HCT116 (cell line): ENCODE measurements around the gene ARL5B. TPM values are rescaled to one million over a fixed set of nuclear protein-coding genes. Genes with fewer than 3 reads are reported as not detected.

Experiments used
- ATAC-seq: fragments of 200-7000 bp; cut with Tn5 transposase; 2 replicates; pipeline ENCODE4 v1.9.1; 2020; ENCODE audit warnings: mild to moderate bottlenecking, moderate library complexity
- BruUV-seq: library from RNA; stranded (reverse); fragments of 400-500 nt; replicated peaks from 2 replicates; lab custom pipeline; 2021; lab: Mats Ljungman, UMichigan
- CTCF ChIA-PET: fragments of 300-600 bp; sonication (Branson Sonifier 250); formaldehyde crosslinking; loops from one replicate; lab custom pipeline; 2021; ENCODE audit warnings: antibody characterized with exemption; lab: Charles Lee
- POLR2A ChIA-PET: fragments of 300-600, 350-600 bp; sonication (Branson Sonifier 250); formaldehyde crosslinking; loops from one replicate; lab custom pipeline; 2021; ENCODE audit warnings: antibody characterized with exemption; lab: Charles Lee
- RAD21 ChIA-PET, 2 experiments: fragments of 300-600 bp; sonication (Branson Sonifier 250); formaldehyde crosslinking; loops; one replicate each; lab custom pipeline; 2023; ENCODE audit warnings: low total read pairs in 2 of 2; ENCODE audit not compliant: uncharacterized antibody in 2 of 2, unreplicated experiment in 2 of 2, low non-redundant PET in 1 of 2; lab: Charles Lee
- DNase-seq: peaks from one replicate; pipeline ENCODE4 v3.0.0-alpha.2; 2010; ENCODE audit warnings: low read depth, low spot score
- H2AFZ ChIP-seq: fragments of 200-600 bp; shearing (Covaris generic), sonication (generic); 2 replicates; pipeline ENCODE4 v1.6.1; 2017; ENCODE audit warnings: low read depth, mixed run types, mixed read lengths, antibody characterized with exemption, low read length; ENCODE audit not compliant: poor library complexity, severe bottlenecking
- H3K27ac ChIP-seq: 2 replicates; pipeline ENCODE4 v1.5.1; 2012; ENCODE audit warnings: low read depth, low read length
- H3K27me3 ChIP-seq: fragments of 200-600 bp; sonication (generic); 2 replicates; pipeline ENCODE4 v1.6.1; 2016; ENCODE audit warnings: mixed run types, low read length, mixed read lengths; ENCODE audit not compliant: insufficient read depth
- H3K36me3 ChIP-seq, 2 experiments: fragments of 200-500 bp in 1 of 2; fragments of 200-600 bp in 1 of 2; sonication (Bioruptor generic) in 1 of 2; sonication (generic) in 1 of 2; 2 replicates each; pipeline versions ENCODE4 v1.5.1 to v1.6.1; 2014 to 2016; ENCODE audit warnings: low read length in 2 of 2, inconsistent platforms in 1 of 2, mixed read lengths in 1 of 2, mixed run types in 1 of 2; ENCODE audit not compliant: insufficient read depth in 2 of 2, control insufficient read depth in 1 of 2
- H3K4me1 ChIP-seq, 2 experiments: fragments of 200-600 bp in 1 of 2; sonication (generic) in 1 of 2; 2 replicates each; pipeline versions ENCODE4 v1.5.1 to v1.6.1; 2012 to 2017; ENCODE audit warnings: low read length in 2 of 2, inconsistent platforms in 1 of 2, mild to moderate bottlenecking in 1 of 2, mixed read lengths in 1 of 2, mixed run types in 1 of 2, moderate library complexity in 1 of 2; ENCODE audit not compliant: insufficient read depth in 2 of 2, control insufficient read depth in 1 of 2
- H3K4me2 ChIP-seq: fragments of 200-600 bp; sonication (generic); 2 replicates; pipeline ENCODE4 v1.6.1; 2017; ENCODE audit warnings: mixed run types, low read length, mixed read lengths
- H3K4me3 ChIP-seq, 2 experiments: fragments of 200-600 bp in 1 of 2; sonication (generic) in 1 of 2; replicated peaks in 1 of 2; 2 replicates each; pipeline ENCODE4 v1.5.1; 2011 to 2016; ENCODE audit warnings: low read length in 2 of 2, control low read depth in 1 of 2, low read depth in 1 of 2, mild to moderate bottlenecking in 1 of 2, mixed read lengths in 1 of 2, mixed run types in 1 of 2
- H3K79me2 ChIP-seq: fragments of 200-600 bp; sonication (generic); 2 replicates; pipeline ENCODE4 v1.6.1; 2017; ENCODE audit warnings: mild to moderate bottlenecking, mixed run types, low read length, moderate library complexity, mixed read lengths; ENCODE audit not compliant: insufficient read depth
- H3K9ac ChIP-seq: fragments of 200-600 bp; sonication (generic); 2 replicates; pipeline ENCODE4 v1.6.1; 2016; ENCODE audit warnings: low read length, mixed read lengths
- H3K9me2 ChIP-seq: fragments of 200-600 bp; sonication (generic), shearing (Covaris generic); 2 replicates; pipeline ENCODE4 v1.6.1; 2017; ENCODE audit warnings: mixed run types, mild to moderate bottlenecking, moderate library complexity; ENCODE audit not compliant: insufficient read depth
- H3K9me3 ChIP-seq, 2 experiments: fragments of 200-500 bp in 1 of 2; fragments of 200-600 bp in 1 of 2; sonication (Bioruptor generic) in 1 of 2; sonication (generic) in 1 of 2; 2 replicates each; pipeline ENCODE4 v1.6.1; 2014 to 2017; ENCODE audit warnings: low read length in 2 of 2, mixed read lengths in 2 of 2, inconsistent platforms in 1 of 2, low read depth in 1 of 2, mild to moderate bottlenecking in 1 of 2, mixed run types in 1 of 2, moderate library complexity in 1 of 2; ENCODE audit not compliant: control insufficient read depth in 1 of 2, insufficient read depth in 1 of 2
- H4K20me1 ChIP-seq: fragments of 200-600 bp; sonication (generic), shearing (Covaris generic); 2 replicates; pipeline ENCODE4 v1.6.1; 2017; ENCODE audit warnings: mixed run types, mild to moderate bottlenecking, moderate library complexity; ENCODE audit not compliant: insufficient read depth
- CBX3 ChIP-seq: IDR thresholded peaks from 2 replicates; pipeline ENCODE4 v1.6.1; 2012; ENCODE audit warnings: low read depth
- CEBPB ChIP-seq: IDR thresholded peaks from 2 replicates; pipeline ENCODE4 v1.6.1; 2012; ENCODE audit warnings: low read depth
- EGR1 ChIP-seq: IDR thresholded peaks from 2 replicates; pipeline ENCODE4 v1.6.1; 2012; ENCODE audit warnings: low read depth
- ELF1 ChIP-seq: IDR thresholded peaks from 2 replicates; pipeline ENCODE4 v1.6.1; 2012; ENCODE audit warnings: low read depth, borderline replicate concordance
- EZH2 ChIP-seq: fragments of 200-600 bp; sonication (generic); IDR thresholded peaks from 2 replicates; pipeline ENCODE4 v1.6.1; 2017; ENCODE audit warnings: antibody characterized with exemption, mixed run types
- EZH2phosphoT487 ChIP-seq: fragments of 200-600 bp; IDR thresholded peaks from 2 replicates; pipeline ENCODE4 v1.6.1; 2018; ENCODE audit warnings: antibody characterized with exemption, borderline replicate concordance
- JUND ChIP-seq: IDR thresholded peaks from 2 replicates; pipeline ENCODE4 v1.6.1; 2012
- POLR2AphosphoS5 ChIP-seq: IDR thresholded peaks from 2 replicates; pipeline ENCODE4 v1.6.1; 2011; ENCODE audit warnings: mild to moderate bottlenecking, low read depth, low read length, moderate library complexity
- RAD21 ChIP-seq: IDR thresholded peaks from 2 replicates; pipeline ENCODE4 v1.6.1; 2012; ENCODE audit warnings: low read depth, mild to moderate bottlenecking
- SIN3A ChIP-seq: IDR thresholded peaks from 2 replicates; pipeline ENCODE4 v1.6.1; 2012; ENCODE audit warnings: low read depth
- SRF ChIP-seq: IDR thresholded peaks from 2 replicates; pipeline ENCODE4 v1.6.1; 2012; ENCODE audit warnings: low read depth
- TCF7L2 ChIP-seq: IDR thresholded peaks from 2 replicates; pipeline ENCODE4 v1.7.0; 2011; ENCODE audit warnings: borderline replicate concordance, inconsistent platforms; ENCODE audit not compliant: insufficient read depth, insufficient read length; ENCODE audit errors: extremely low read depth
- ZFX ChIP-seq: fragments of 450-650 bp; IDR thresholded peaks from 2 replicates; pipeline ENCODE4 v1.6.1; 2017
- ZNF274 ChIP-seq: fragments of 200-500 bp; sonication (Bioruptor generic); IDR thresholded peaks from 2 replicates; pipeline ENCODE4 v1.6.1; 2014; ENCODE audit warnings: mild to moderate bottlenecking, low read depth, low read length, inconsistent platforms
- intact Hi-C: fragments of 100-400 bp; cut with micrococcal nuclease; formaldehyde crosslinking; loops from 2 replicates; pipeline ENCODE4 v1.10.0; 2022
- total RNA-seq: library from RNA; stranded (reverse); gene quantifications from one replicate; pipeline ENCODE4 v1.2.1, GENCODE V29; 2021; ENCODE audit not compliant: unreplicated experiment
- TF ChIP-seq, protein P1 (sequence below): IDR thresholded peaks from 2 replicates; pipeline ENCODE4 v1.6.1; 2012
- TF ChIP-seq, protein P2 (sequence below): IDR thresholded peaks from 2 replicates; pipeline ENCODE4 v1.6.1; 2012; ENCODE audit warnings: low read depth
- TF ChIP-seq, protein P3 (sequence below), 3 experiments: fragments of 200-600 bp in 1 of 3; sonication (generic) in 1 of 3; IDR thresholded peaks in 2 of 3; conservative IDR thresholded peaks in 1 of 3; 2 replicates each; pipeline ENCODE4 v1.5.1; 2012 to 2017; ENCODE audit warnings: low read depth in 2 of 3, low read length in 2 of 3, antibody characterized with exemption in 1 of 3, borderline replicate concordance in 1 of 3, control low read depth in 1 of 3, mild to moderate bottlenecking in 1 of 3, mixed read lengths in 1 of 3, mixed run types in 1 of 3, moderate library complexity in 1 of 3; ENCODE audit not compliant: insufficient read depth in 1 of 3

ARL5B gene
- total RNA-seq, 1 experiment from 2014 or later = 21.1 TPM

DNA sequence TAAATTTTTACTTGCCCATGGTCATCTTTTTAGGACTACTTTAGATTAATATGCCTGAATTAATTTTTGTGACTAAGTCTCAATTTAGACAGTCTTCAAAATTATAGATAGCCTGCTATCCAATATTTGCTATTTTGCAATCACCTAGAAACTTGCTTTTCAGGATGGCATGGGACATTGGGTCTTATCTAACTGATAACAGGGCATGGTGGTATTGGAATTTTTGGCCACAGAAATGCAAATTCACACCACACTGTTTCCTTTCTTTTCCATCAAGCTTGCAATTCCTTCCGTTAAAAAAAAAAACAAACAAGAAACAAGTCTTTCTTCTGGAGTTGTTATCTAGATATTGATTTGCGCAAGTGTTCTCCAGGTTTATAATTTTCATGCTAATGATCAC lies 8.8 kb downstream of the ARL5B start:
- Histone ChIP-seq H3K9me3 (no peaks in the 10 kb centered on the region), H3K4me1 (peaks cover 7 to 19% of the 10 kb centered on the region in 2 experiments), H4K20me1 (no peaks in the 10 kb centered on the region), H3K27me3 (no peaks in the 10 kb centered on the region), H3K36me3 (peaks cover 14 to 31% of the 10 kb centered on the region in 2 experiments), H3K9ac (no peak overlapping the region), H3K4me3 (no peak overlapping the region), H3K79me2 (peaks cover 89% of the 10 kb centered on the region), H3K4me2 (no peak overlapping the region), H2AFZ (no peak overlapping the region), H3K27ac (no peak overlapping the region), H3K9me2 (no peaks in the 10 kb centered on the region)
- POLR2A ChIA-PET = no interaction called here
- no TSS peak for BruUV-seq
- DNase-seq (no peak), ATAC-seq (no peak)
- RAD21 ChIA-PET = no interaction called here
- intact Hi-C loops = no loop called here
- CTCF ChIA-PET = no interaction called here
- TF ChIP-seq ZFX (no peak), EGR1 (no peak), RAD21 (no peak), JUND (no peak), ELF1 (no peak), TCF7L2 (no peak), SIN3A (no peak), SRF (no peak), POLR2AphosphoS5 (no peak), ZNF274 (no peak), EZH2phosphoT487 (no peak), EZH2 (no peak), CBX3 (no peak), CEBPB (no peak)
- TF ChIP-seq, protein P1, sequence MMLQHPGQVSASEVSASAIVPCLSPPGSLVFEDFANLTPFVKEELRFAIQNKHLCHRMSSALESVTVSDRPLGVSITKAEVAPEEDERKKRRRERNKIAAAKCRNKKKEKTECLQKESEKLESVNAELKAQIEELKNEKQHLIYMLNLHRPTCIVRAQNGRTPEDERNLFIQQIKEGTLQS = no peak
- TF ChIP-seq, protein P2, sequence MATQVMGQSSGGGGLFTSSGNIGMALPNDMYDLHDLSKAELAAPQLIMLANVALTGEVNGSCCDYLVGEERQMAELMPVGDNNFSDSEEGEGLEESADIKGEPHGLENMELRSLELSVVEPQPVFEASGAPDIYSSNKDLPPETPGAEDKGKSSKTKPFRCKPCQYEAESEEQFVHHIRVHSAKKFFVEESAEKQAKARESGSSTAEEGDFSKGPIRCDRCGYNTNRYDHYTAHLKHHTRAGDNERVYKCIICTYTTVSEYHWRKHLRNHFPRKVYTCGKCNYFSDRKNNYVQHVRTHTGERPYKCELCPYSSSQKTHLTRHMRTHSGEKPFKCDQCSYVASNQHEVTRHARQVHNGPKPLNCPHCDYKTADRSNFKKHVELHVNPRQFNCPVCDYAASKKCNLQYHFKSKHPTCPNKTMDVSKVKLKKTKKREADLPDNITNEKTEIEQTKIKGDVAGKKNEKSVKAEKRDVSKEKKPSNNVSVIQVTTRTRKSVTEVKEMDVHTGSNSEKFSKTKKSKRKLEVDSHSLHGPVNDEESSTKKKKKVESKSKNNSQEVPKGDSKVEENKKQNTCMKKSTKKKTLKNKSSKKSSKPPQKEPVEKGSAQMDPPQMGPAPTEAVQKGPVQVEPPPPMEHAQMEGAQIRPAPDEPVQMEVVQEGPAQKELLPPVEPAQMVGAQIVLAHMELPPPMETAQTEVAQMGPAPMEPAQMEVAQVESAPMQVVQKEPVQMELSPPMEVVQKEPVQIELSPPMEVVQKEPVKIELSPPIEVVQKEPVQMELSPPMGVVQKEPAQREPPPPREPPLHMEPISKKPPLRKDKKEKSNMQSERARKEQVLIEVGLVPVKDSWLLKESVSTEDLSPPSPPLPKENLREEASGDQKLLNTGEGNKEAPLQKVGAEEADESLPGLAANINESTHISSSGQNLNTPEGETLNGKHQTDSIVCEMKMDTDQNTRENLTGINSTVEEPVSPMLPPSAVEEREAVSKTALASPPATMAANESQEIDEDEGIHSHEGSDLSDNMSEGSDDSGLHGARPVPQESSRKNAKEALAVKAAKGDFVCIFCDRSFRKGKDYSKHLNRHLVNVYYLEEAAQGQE = no peak
- TF ChIP-seq, protein P3, sequence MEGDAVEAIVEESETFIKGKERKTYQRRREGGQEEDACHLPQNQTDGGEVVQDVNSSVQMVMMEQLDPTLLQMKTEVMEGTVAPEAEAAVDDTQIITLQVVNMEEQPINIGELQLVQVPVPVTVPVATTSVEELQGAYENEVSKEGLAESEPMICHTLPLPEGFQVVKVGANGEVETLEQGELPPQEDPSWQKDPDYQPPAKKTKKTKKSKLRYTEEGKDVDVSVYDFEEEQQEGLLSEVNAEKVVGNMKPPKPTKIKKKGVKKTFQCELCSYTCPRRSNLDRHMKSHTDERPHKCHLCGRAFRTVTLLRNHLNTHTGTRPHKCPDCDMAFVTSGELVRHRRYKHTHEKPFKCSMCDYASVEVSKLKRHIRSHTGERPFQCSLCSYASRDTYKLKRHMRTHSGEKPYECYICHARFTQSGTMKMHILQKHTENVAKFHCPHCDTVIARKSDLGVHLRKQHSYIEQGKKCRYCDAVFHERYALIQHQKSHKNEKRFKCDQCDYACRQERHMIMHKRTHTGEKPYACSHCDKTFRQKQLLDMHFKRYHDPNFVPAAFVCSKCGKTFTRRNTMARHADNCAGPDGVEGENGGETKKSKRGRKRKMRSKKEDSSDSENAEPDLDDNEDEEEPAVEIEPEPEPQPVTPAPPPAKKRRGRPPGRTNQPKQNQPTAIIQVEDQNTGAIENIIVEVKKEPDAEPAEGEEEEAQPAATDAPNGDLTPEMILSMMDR (IDR thresholded peaks at IDR 0.05 in 2 of 3, conservative IDR thresholded peaks at IDR 0.05 in 1 of 3; ENCODE audit: borderline replicate concordance in 1 of 3, insufficient read depth in 1 of 3, low read depth in 2 of 3, low read length in 2 of 3) = no peak
